Aorta (tissue), 5 donors: Measurements from ENCODE around the gene ECM1. TPM values are rescaled to one million over a fixed set of nuclear protein-coding genes. Genes with fewer than 3 reads are reported as not detected.
A peak's percentile ranks its signal among the peaks of the same experiment; 100 is the strongest.

Experiments
- ATAC-seq: fragments of 200-7000 bp; cut with Tn5 transposase; one replicate; pipeline ENCODE4 v1.9.1; 2022; ENCODE audit warnings: moderate library complexity; ENCODE audit not compliant: low FRiP score
- DNase-seq, 2 donors: peaks; one replicate each; pipeline ENCODE4 v3.0.0-alpha.2; 2020
- H3K27ac ChIP-seq, 2 donors: one replicate each; pipeline ENCODE4 v1.5.1; 2013; ENCODE audit warnings: low read length in 2 of 2, mild to moderate bottlenecking in 2 of 2, moderate library complexity in 2 of 2, control low read depth in 1 of 2, inconsistent platforms in 1 of 2, low read depth in 1 of 2
- H3K27me3 ChIP-seq, 2 donors: one replicate each; pipeline ENCODE4 v1.6.1; 2013; ENCODE audit warnings: control low read depth in 1 of 2, low read length in 1 of 2, mild to moderate bottlenecking in 1 of 2, moderate library complexity in 1 of 2; ENCODE audit not compliant: insufficient read depth in 2 of 2, control insufficient read depth in 1 of 2
- H3K36me3 ChIP-seq, 2 donors: one replicate each; pipeline ENCODE4 v1.6.1; 2013; ENCODE audit warnings: control low read depth in 1 of 2, low read length in 1 of 2, mild to moderate bottlenecking in 1 of 2; ENCODE audit not compliant: insufficient read depth in 2 of 2, control insufficient read depth in 1 of 2
- H3K4me1 ChIP-seq, 2 donors: one replicate each; pipeline ENCODE4 v1.6.1; 2013; ENCODE audit warnings: low read length in 2 of 2, control low read depth in 1 of 2, mild to moderate bottlenecking in 1 of 2, moderate library complexity in 1 of 2; ENCODE audit not compliant: insufficient read depth in 2 of 2, control insufficient read depth in 1 of 2
- H3K4me3 ChIP-seq, 2 donors: one replicate each; pipeline ENCODE4 v1.5.1; 2013; ENCODE audit warnings: low read length in 2 of 2, control low read depth in 1 of 2, mild to moderate bottlenecking in 1 of 2
- H3K9me3 ChIP-seq: one replicate; pipeline ENCODE4 v1.6.1; 2013; ENCODE audit warnings: mild to moderate bottlenecking, low read length; ENCODE audit not compliant: control insufficient read depth
- WGBS, 2 donors: extraction: QIAGEN DNeasy Blood & Tissue Kit; methylation state at CpG; one replicate each; pipeline ENCODE4 v1.1.7; 2013; 5-methylcytosine and 5-hydroxymethylcytosine counted together
- intact Hi-C, 2 donors: fragments of 100-400 bp; cut with DNase I; formaldehyde crosslinking; loops; one replicate each; pipeline versions ENCODE4 v1.14.2 to v1.15.0; 2022
- polyA plus RNA-seq, 2 donors: library from polyadenylated mRNA; stranded (reverse); fragments of 200-250 nt; gene quantifications; one replicate each; pipeline ENCODE4 v1.2.3, GENCODE V29; 2013
- total RNA-seq, 2 donors: library from RNA; stranded (reverse); fragmentation: NEBNext Ultra II Directional; extraction: Animal tissue kit (Norgen Biotek cat#: 25700); gene quantifications; one replicate each; pipeline ENCODE4 v1.2.1, GENCODE V29; 2021
- donor health status: healthy with polysubstance abuse.
- donor health status: Bipolar disorder and iron deficiency.
- donor health status: DM: no; HTN: no; CAD: no.
- donor health status: DM: no; HTN: no; CAD: no.
- donor health status: DM: yes; HTN: yes; CAD: no.

The ECM1 gene
- total and polyA plus RNA-seq, 4 donors = 8.1 to 57.6 (median 29.4) TPM

- H3K27me3 ChIP-seq = no peaks in the 10 kb centered on the region
- intact Hi-C loops = loop anchor here in 1 of 2 donors (5.0 kb wide), 1 partner anchor 43 kb away; no protein-coding TSS in a partner anchor
- H3K36me3 ChIP-seq = no peaks in the 10 kb centered on the region
- H3K27ac ChIP-seq = peak within 1 kb of the TSS; percentile 44 to 61
- H3K4me1 ChIP-seq = no peaks in the 10 kb centered on the region
- WGBS, 2 donors = 0% methylated on average over 53 to 54 of the region's 54 CpGs
- peak; percentile 98 to 99 for DNase-seq
- peak within 1 kb of the TSS; percentile 31 to 40 for H3K4me3 ChIP-seq
- no peaks in the 10 kb centered on the region for H3K9me3 ChIP-seq
- peak; percentile 99 for ATAC-seq
Measured at GRCh38 chr1:150515328-150516049, 7.6 kb downstream of the ECM1 start, which contains the start of gene FALEC. FALEC (plus strand) TSS chr1:150515752.

- peak in 1 of 2 donors; percentile 44 for DNase-seq
- whole genome bisulfite sequencing, 2 donors = 0% methylated on average over 19 of the region's 19 CpGs
- Histone ChIP-seq H3K4me1 (no peaks in the 10 kb centered on the region), H3K36me3 (no peaks in the 10 kb centered on the region), H3K4me3 (peak overlapping the region in 1 of 2 donors; percentile 40), H3K9me3 (no peaks in the 10 kb centered on the region), H3K27me3 (no peaks in the 10 kb centered on the region), H3K27ac (no peak overlapping the region)
- peak; percentile 27 for ATAC-seq
- intact Hi-C loops = loop anchor here in 1 of 2 donors (5.0 kb wide), 1 partner anchor 44 kb away; no protein-coding TSS in a partner anchor
Measured at GRCh38 chr1:150516050-150516591, 8.2 kb downstream of the ECM1 start.

- ATAC-seq (no peak), DNase-seq (no peak)
- intact Hi-C loops = loop anchor here in 1 of 2 donors (5.0 kb wide), 1 partner anchor 44 kb away; no protein-coding TSS in a partner anchor
- H3K4me3 ChIP-seq = no peak overlapping the region
- H3K4me1 ChIP-seq = no peaks in the 10 kb centered on the region
- no peaks in the 10 kb centered on the region for H3K36me3 ChIP-seq
- no peaks in the 10 kb centered on the region for H3K27me3 ChIP-seq
- no peak overlapping the region for H3K27ac ChIP-seq
- no peaks in the 10 kb centered on the region for H3K9me3 ChIP-seq
- WGBS, 2 donors = 23 to 24% methylated on average over 4 of the region's 4 CpGs
Measured at GRCh38 chr1:150516616-150517015, 8.7 kb downstream of the ECM1 start.

GRCh38 chr1:150521196-150521968 is 13.5 kb downstream of the ECM1 start:
- no peak for DNase-seq
- no peaks in the 10 kb centered on the region for H3K36me3 ChIP-seq
- H3K4me3 ChIP-seq = no peak overlapping the region
- H3K4me1 ChIP-seq = no peaks in the 10 kb centered on the region
- ATAC-seq = no peak
- intact Hi-C loops = no loop called here
- WGBS, 2 donors = 66 to 69% methylated on average over 1 of the region's 1 CpG
- no peaks in the 10 kb centered on the region for H3K27me3 ChIP-seq
- H3K9me3 ChIP-seq = no peaks in the 10 kb centered on the region
- no peak overlapping the region for H3K27ac ChIP-seq

GRCh38 chr1:150525348-150525747 is 17.4 kb downstream of the ECM1 start:
- 86 to 88% methylated on average over 3 of the region's 3 CpGs for WGBS, 2 donors
- H3K4me1 ChIP-seq = no peaks in the 10 kb centered on the region
- no peaks in the 10 kb centered on the region for H3K27me3 ChIP-seq
- no peaks in the 10 kb centered on the region for H3K36me3 ChIP-seq
- H3K9me3 ChIP-seq = no peaks in the 10 kb centered on the region
- DNase-seq = no peak
- no peak overlapping the region for H3K4me3 ChIP-seq
- ATAC-seq = no peak
- intact Hi-C loops = no loop called here
- H3K27ac ChIP-seq = no peak overlapping the region

GRCh38 chr1:150528196-150528595 is 20.3 kb downstream of the ECM1 start:
- Histone ChIP-seq H3K4me3 (no peak overlapping the region), H3K4me1 (no peaks in the 10 kb centered on the region), H3K27ac (no peak overlapping the region), H3K9me3 (no peaks in the 10 kb centered on the region), H3K36me3 (no peaks in the 10 kb centered on the region), H3K27me3 (no peaks in the 10 kb centered on the region)
- WGBS, 2 donors = 42 to 59% methylated on average over 1 of the region's 1 CpG
- ATAC-seq (no peak), DNase-seq (no peak)
- intact Hi-C loops = no loop called here

GRCh38 chr1:150529017-150529416 is 21.1 kb downstream of the ECM1 start:
- 5 to 8% methylated on average over 4 of the region's 4 CpGs for WGBS, 2 donors
- intact Hi-C loops = no loop called here

GRCh38 chr1:150530491-150531159 is 22.7 kb downstream of the ECM1 start:
- ATAC-seq = no peak
- H3K9me3 ChIP-seq = no peaks in the 10 kb centered on the region
- no peak overlapping the region for H3K4me3 ChIP-seq
- peak; percentile 37 to 66 for DNase-seq
- no peaks in the 10 kb centered on the region for H3K4me1 ChIP-seq
- no peaks in the 10 kb centered on the region for H3K27me3 ChIP-seq
- no peak overlapping the region for H3K27ac ChIP-seq
- 96 to 97% methylated on average over 14 of the region's 14 CpGs for WGBS, 2 donors
- no peaks in the 10 kb centered on the region for H3K36me3 ChIP-seq
- intact Hi-C loops = loop anchor here (5.0 kb wide), 3 partner anchors 43 to 168 kb away; partner anchors contain the start of genes RPRD2 (in 1 of the 2) and TARS2 (in 1 of the 2)

More at GRCh38 chr1:150529017-150529416, 21.1 kb downstream of the ECM1 start:
- peak; percentile 14 to 15 for DNase-seq
- Histone ChIP-seq H3K4me1 (no peaks in the 10 kb centered on the region), H3K9me3 (no peaks in the 10 kb centered on the region), H3K36me3 (no peaks in the 10 kb centered on the region), H3K27ac (no peak overlapping the region), H3K27me3 (no peaks in the 10 kb centered on the region), H3K4me3 (no peak overlapping the region)
- ATAC-seq = no peak
